ENCODE measurements around the gene RPS19.

The RPS19 gene

DNA sequence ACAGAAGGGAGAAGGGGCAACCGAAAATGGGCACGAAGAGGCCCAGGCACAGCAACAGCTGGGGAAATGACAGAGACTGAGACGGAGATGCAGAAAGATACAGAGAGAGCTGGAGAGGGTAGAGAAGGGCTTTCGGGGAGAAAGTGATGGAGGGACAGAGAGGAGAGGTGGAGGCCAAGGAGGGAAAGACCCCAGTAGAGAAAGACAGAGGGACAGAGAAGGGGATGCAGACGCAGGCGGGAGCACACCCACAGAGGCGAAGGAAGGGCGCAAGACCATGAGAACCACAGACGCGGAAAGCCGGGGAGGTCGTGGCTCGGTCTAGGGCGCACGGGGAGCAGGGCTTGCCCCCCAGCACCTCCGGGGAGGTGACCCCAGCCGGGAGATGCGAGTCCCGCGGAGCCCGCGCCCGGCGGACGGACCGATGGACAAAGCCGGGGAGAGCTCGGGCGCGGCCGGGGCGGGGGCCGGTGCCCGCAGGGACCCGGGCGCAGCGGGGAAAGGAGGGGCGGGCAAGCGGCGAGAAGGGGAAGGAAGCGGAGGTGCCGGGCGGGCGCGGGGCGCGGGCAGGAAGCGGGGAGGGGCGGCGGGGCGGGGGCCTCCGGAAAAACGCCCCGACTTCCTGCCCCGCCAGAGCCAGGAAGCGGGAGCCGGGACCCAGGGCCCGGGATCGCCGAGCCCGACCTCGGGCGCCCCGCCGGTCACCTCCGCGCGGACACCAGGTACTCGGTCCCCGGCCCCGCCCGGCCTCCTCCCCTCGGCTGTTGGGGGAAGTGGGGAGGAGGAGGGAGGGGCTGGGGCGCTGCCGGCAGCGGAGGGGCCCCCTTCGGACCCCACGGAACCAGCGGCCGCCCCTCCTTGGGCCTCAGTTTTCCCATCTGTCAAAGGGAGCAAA lies 22.8 kb downstream of the RPS19 start, which contains the start of gene ARHGEF1:
Gene ARHGEF1, plus strand, starts transcription at position 617 of the 895 bp plus-strand sequence. CDS start 4,899 bp downstream, outside the sequence.
- Histone ChIP-seq H3K9me3 (ENCODE audit: control insufficient read depth, insufficient read depth, low read length) (no peaks in the 10 kb centered on the region), H3K4me3 (ENCODE audit: low read depth, low read length) (peak within 1 kb of the TSS; percentile 78), H3K4me1 (ENCODE audit: control insufficient read depth, insufficient read depth, low read length) (peaks cover 10% of the 10 kb centered on the region), H3K36me3 (ENCODE audit: control insufficient read depth, insufficient read depth, low read length) (no peaks in the 10 kb centered on the region), H3K27me3 (ENCODE audit: control insufficient read depth, insufficient read depth, low read length) (peaks cover 19% of the 10 kb centered on the region), H3K9ac (ENCODE audit: low read depth, low read length) (peak within 1 kb of the TSS; percentile 13)

DNA sequence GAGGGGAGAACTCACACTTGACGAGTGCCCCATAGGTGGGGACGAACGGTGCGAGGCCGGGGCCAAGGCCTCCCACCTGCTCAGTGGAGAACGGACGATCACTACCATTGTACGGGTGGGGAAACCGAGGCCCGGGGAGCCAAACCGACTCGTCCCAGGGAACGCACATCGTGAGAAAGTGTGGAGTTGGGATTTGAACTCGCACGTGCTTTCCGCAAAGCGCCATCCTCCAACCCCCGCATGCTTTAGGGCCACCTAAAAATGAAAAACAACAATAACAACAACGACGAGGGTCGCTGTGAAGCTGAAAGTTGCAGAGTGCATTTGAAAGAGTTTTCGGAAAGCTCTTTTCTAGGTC lies 23.4 kb downstream of the RPS19 start:
- Histone ChIP-seq H3K4me1 (ENCODE audit: control insufficient read depth, insufficient read depth, low read length) (peaks cover 10% of the 10 kb centered on the region), H3K9ac (ENCODE audit: low read depth, low read length) (no peak overlapping the region), H3K9me3 (ENCODE audit: control insufficient read depth, insufficient read depth, low read length) (no peaks in the 10 kb centered on the region), H3K27me3 (ENCODE audit: control insufficient read depth, insufficient read depth, low read length) (peaks cover 19% of the 10 kb centered on the region), H3K36me3 (ENCODE audit: control insufficient read depth, insufficient read depth, low read length) (no peaks in the 10 kb centered on the region), H3K4me3 (ENCODE audit: low read depth, low read length) (peak overlapping the region; percentile 78)

DNA sequence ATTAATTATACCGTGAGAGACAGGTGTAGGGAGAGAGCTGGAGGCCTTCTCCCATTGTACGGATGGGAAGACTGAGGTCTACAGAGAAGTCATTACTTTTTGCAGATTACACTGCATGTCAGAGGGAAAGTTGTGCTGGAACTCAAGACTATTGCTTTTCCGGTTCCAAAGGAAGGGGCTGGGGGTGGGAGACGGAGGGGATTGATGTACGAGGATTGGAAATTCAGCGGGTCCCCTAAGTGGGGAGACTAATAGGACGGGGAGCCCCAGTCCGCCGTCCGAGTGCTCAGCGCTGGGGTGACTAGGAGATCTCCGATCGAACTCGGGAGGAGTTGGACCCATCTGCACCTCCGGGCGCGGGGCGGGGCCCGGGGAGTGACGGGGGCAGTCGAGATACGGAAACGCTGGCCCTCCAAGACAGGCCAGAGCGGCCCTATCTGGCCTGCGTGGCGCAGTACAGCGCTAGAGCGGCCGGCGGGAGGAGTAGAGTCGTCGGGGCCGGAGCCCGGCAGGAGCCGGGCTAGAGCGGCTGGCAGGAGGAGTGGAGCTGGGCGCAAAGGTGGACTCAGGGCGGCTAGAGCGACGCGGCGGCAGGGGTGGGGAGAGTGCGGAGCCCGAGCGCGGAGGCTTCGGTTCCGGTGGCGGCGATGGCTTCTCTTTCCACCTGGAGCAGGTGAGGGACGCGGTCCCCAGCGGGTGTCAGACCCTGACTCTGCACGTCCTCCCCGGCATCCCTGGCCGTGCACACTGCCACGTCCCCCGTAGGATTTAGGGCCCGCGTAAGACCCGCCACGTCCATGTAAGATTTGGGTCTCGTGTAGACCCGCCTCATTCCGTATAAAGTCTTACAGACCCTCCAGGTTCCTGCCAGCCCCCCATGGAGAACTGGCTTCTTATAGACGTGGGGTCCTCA lies 24.0 kb downstream of the RPS19 start:
- Histone ChIP-seq H3K4me1 (ENCODE audit: control insufficient read depth, insufficient read depth, low read length) (peaks cover 10% of the 10 kb centered on the region), H3K36me3 (ENCODE audit: control insufficient read depth, insufficient read depth, low read length) (peaks cover 3% of the 10 kb centered on the region)

DNA sequence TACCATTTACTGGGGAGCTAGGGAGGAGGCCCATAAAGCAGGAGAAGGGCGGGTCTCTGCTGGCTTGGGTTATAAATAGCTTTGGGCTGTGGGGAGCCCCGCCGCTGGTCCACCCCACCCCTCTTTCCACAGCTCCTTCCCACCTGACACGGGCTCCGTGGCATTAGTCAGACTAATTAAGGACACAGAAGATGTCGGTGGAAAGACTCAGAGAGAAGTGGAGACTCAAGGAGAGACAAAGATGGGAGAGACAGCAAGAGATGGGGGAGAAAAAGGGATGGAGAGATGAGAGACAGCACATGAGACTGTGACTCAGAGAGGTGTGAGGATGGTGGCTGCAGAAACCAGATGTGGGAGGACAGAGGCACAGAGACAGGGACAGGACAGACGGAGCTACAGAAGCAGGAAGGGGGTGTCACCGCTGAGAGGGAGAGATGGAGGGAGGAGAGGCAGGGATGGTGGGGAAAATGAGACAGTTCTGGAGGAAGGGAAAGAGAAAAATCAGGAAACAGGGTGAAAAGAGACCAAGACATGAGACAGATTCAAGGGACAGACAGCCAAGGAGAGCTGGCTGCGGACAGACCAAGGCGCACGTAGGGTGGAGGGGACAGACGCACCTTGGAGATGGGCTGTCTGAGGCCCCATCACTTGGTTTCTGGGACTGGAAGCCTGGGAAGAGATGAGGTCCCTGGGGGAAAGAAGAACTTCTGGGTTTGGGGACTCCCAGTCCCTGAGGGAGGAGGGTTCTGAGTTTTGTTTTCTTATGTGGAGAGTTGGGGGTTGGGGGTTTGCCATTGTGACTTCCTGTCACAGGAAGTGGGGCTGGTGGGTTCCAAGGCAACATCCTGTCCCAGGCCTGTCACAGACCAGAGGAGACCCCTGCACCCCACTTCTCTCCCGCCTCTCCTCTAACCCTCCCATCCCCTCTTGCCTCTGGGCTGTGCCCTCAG lies 27.0 kb downstream of the RPS19 start:
- no peaks in the 10 kb centered on the region for H3K9me3 ChIP-seq (ENCODE audit: control insufficient read depth, insufficient read depth, low read length)
- peaks cover 8% of the 10 kb centered on the region for H3K36me3 ChIP-seq (ENCODE audit: control insufficient read depth, insufficient read depth, low read length)
- peaks cover 13% of the 10 kb centered on the region for H3K27me3 ChIP-seq (ENCODE audit: control insufficient read depth, insufficient read depth, low read length)
- H3K4me3 ChIP-seq (ENCODE audit: low read depth, low read length), result no peak overlapping the region
- peaks cover 10% of the 10 kb centered on the region for H3K4me1 ChIP-seq (ENCODE audit: control insufficient read depth, insufficient read depth, low read length)
- H3K9ac ChIP-seq (ENCODE audit: low read depth, low read length), result no peak overlapping the region

More for the DNA sequence above, 24.0 kb downstream of the RPS19 start:
- Histone ChIP-seq H3K4me3 (ENCODE audit: low read depth, low read length) (peak overlapping the region; percentile 90), H3K9ac (ENCODE audit: low read depth, low read length) (peak overlapping the region; percentile 85), H3K9me3 (ENCODE audit: control insufficient read depth, insufficient read depth, low read length) (no peaks in the 10 kb centered on the region), H3K27me3 (ENCODE audit: control insufficient read depth, insufficient read depth, low read length) (peaks cover 19% of the 10 kb centered on the region)

DNA sequence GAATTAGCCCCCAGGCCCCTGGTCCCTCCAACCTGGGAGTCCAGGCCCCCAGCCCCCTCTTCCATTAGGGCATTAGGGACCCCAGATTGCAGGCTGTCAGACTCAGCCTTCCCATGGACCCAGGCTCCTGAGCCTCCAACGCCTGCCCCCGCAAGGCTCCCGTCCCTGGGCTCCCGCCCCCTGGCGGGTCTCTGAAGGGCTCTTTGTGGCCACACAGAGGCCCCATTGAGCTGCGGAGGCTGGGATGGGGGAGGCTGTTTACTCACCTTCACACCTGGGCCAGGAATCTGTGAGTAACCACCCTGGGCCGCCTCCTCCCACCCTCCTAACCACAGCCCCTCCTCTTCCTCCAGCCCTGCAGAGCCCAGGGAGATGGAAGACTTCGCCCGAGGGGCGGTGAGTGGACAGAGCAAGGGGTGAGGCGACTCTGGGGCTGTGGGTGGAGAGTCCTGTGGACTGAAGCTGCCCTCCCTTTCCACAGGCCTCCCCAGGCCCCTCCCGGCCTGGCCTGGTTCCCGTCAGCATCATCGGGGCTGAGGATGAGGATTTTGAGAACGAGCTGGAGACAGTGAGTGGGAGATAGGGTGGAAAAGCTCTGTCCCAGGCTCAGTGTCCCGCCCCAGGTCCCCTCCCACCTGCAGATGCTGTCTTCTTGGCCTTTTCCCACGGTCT lies 27.8 kb downstream of the RPS19 start:
- Histone ChIP-seq H3K4me1 (ENCODE audit: control insufficient read depth, insufficient read depth, low read length) (peaks cover 7% of the 10 kb centered on the region), H3K27me3 (ENCODE audit: control insufficient read depth, insufficient read depth, low read length) (peaks cover 6% of the 10 kb centered on the region), H3K4me3 (ENCODE audit: low read depth, low read length) (no peak overlapping the region), H3K9me3 (ENCODE audit: control insufficient read depth, insufficient read depth, low read length) (no peaks in the 10 kb centered on the region), H3K36me3 (ENCODE audit: control insufficient read depth, insufficient read depth, low read length) (peaks cover 9% of the 10 kb centered on the region), H3K9ac (ENCODE audit: low read depth, low read length) (no peak overlapping the region)

DNA sequence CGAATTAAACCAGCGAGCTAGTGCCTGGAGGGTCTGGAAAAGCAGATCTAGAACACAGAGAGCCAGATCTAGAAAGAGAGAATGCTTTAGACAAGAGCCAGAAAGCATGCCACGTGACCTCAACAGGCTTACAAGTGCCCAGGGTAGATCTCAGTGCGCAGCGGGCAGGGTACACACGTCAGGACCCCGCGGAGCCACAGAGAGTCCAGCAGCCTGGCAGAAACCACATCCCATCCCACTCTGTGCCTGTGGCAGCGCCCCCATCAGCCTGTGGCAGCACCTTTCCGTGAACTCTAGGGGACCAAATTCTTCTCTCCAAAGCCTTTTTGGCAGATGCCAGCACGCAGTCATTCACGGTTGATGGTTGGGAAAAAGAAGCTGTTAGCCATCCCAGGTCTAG lies 28.9 kb downstream of the RPS19 start:
- Histone ChIP-seq H3K36me3 (ENCODE audit: control insufficient read depth, insufficient read depth, low read length) (peaks cover 11% of the 10 kb centered on the region), H3K4me1 (ENCODE audit: control insufficient read depth, insufficient read depth, low read length) (peaks cover 7% of the 10 kb centered on the region), H3K9ac (ENCODE audit: low read depth, low read length) (no peak overlapping the region), H3K9me3 (ENCODE audit: control insufficient read depth, insufficient read depth, low read length) (no peaks in the 10 kb centered on the region), H3K4me3 (ENCODE audit: low read depth, low read length) (no peak overlapping the region), H3K27me3 (ENCODE audit: control insufficient read depth, insufficient read depth, low read length) (no peaks in the 10 kb centered on the region)

DNA sequence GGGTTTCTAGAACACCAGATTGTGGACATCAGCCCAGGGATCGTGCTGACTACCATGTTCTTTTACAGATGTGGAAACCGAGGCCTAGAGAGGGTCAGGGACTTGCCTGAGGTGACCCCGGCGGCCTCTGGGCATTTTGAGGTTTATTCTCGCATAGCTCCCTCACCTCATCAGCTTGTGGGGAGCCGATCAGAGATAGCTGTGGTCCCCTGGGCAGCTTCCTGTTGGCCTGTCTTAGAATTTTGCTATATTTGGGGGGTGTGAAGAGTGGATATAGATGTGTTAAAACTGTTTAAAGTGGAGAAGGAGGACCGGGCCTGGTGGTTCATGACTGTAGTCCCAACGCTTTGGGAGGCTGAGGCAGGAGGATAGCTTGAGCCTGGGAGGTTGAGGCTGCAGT lies 29.8 kb downstream of the RPS19 start:
- H3K4me1 ChIP-seq (ENCODE audit: control insufficient read depth, insufficient read depth, low read length), result peaks cover 7% of the 10 kb centered on the region
- no peaks in the 10 kb centered on the region for H3K9me3 ChIP-seq (ENCODE audit: control insufficient read depth, insufficient read depth, low read length)
- H3K27me3 ChIP-seq (ENCODE audit: control insufficient read depth, insufficient read depth, low read length), result no peaks in the 10 kb centered on the region
- no peak overlapping the region for H3K9ac ChIP-seq (ENCODE audit: low read depth, low read length)
- H3K4me3 ChIP-seq (ENCODE audit: low read depth, low read length), result no peak overlapping the region
- peaks cover 17% of the 10 kb centered on the region for H3K36me3 ChIP-seq (ENCODE audit: control insufficient read depth, insufficient read depth, low read length)

DNA sequence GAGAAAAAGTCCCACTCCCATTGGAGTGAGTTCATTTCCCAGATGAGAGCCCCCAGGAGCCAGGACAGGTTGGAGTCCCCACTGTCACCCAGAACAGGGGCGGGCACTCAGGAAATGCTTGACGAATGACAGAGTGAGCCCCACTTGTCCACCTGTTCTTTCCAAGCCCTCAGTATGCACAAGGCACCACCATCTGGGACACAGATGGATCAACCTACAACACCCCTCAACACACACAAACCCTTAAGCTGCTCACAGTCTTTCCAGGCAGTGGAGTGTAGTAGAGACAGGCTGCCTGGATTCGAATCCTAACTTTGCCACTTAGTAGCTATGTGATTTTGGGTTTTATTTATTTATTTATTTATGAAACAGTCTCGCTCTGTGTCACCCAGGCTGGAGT lies 30.9 kb downstream of the RPS19 start:
- no peak overlapping the region for H3K4me3 ChIP-seq (ENCODE audit: low read depth, low read length)
- peaks cover 7% of the 10 kb centered on the region for H3K4me1 ChIP-seq (ENCODE audit: control insufficient read depth, insufficient read depth, low read length)
- H3K36me3 ChIP-seq (ENCODE audit: control insufficient read depth, insufficient read depth, low read length), result peaks cover 20% of the 10 kb centered on the region
- H3K9ac ChIP-seq (ENCODE audit: low read depth, low read length), result no peak overlapping the region
- no peaks in the 10 kb centered on the region for H3K27me3 ChIP-seq (ENCODE audit: control insufficient read depth, insufficient read depth, low read length)
- no peaks in the 10 kb centered on the region for H3K9me3 ChIP-seq (ENCODE audit: control insufficient read depth, insufficient read depth, low read length)

DNA sequence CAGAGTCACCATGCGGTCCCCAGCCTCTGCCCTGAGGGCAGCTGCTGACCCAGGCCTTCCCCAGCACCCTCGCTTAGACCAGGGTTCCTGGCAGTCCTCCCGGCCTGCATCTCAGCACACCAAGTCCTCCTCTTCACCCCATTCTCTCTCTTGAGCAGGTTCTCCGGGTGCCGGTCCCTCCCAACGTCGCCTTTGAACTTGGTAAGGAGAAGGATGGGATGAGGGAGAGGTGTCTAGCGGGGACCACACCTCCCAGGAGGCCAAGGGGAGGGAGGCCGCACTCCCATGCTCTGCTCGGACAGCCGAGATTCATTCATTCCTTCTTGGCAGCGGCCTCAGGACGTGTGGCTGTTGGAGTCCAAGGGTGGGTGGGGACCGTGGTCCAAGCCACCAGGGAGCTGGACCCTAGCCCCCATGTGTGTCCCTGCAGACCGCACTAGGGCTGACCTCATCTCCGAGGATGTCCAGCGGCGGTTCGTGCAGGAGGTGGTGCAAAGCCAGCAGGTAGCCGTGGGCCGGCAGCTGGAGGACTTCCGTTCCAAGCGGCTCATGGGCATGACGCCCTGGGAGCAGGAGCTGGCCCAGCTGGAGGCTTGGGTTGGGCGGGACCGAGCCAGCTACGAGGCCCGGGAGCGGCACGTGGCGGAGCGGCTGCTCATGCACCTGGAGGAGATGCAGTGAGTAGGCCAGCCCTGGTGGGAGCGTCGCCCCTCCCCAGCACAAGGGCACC lies 32.3 kb downstream of the RPS19 start:
- H3K4me3 ChIP-seq (ENCODE audit: low read depth, low read length), result no peak overlapping the region
- peaks cover 4% of the 10 kb centered on the region for H3K4me1 ChIP-seq (ENCODE audit: control insufficient read depth, insufficient read depth, low read length)
- H3K36me3 ChIP-seq (ENCODE audit: control insufficient read depth, insufficient read depth, low read length), result peaks cover 20% of the 10 kb centered on the region
- no peaks in the 10 kb centered on the region for H3K27me3 ChIP-seq (ENCODE audit: control insufficient read depth, insufficient read depth, low read length)
- H3K9ac ChIP-seq (ENCODE audit: low read depth, low read length), result no peak overlapping the region
- H3K9me3 ChIP-seq (ENCODE audit: control insufficient read depth, insufficient read depth, low read length), result no peaks in the 10 kb centered on the region

DNA sequence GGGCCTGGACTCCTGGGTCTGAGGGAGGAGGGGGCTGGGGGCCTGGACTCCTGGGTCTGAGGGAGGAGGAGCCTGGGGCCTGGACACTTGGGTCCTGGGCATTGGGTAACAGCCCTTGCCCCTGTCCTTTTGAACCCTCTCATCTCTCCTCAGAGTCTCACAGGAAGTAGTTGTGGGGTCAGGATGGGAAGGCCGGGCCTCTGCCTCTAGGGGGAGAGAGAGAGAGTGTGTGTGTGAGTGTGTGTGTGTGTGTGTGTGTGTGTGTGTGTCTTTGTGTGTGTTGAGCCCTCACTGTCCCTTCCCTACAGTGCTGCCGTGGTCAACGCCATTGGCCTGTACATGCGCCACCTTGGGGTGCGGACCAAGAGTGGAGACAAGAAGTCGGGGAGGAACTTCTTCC lies 33.8 kb downstream of the RPS19 start:
- H3K4me3 ChIP-seq (ENCODE audit: low read depth, low read length), result no peak overlapping the region
- H3K27me3 ChIP-seq (ENCODE audit: control insufficient read depth, insufficient read depth, low read length), result no peaks in the 10 kb centered on the region
- peaks cover 2% of the 10 kb centered on the region for H3K4me1 ChIP-seq (ENCODE audit: control insufficient read depth, insufficient read depth, low read length)
- H3K9ac ChIP-seq (ENCODE audit: low read depth, low read length), result no peak overlapping the region
- peaks cover 21% of the 10 kb centered on the region for H3K36me3 ChIP-seq (ENCODE audit: control insufficient read depth, insufficient read depth, low read length)
- H3K9me3 ChIP-seq (ENCODE audit: control insufficient read depth, insufficient read depth, low read length), result no peaks in the 10 kb centered on the region

Data from iPS-15b (cell line).